Measurements from ENCODE around the gene CATSPERE.

DNA sequence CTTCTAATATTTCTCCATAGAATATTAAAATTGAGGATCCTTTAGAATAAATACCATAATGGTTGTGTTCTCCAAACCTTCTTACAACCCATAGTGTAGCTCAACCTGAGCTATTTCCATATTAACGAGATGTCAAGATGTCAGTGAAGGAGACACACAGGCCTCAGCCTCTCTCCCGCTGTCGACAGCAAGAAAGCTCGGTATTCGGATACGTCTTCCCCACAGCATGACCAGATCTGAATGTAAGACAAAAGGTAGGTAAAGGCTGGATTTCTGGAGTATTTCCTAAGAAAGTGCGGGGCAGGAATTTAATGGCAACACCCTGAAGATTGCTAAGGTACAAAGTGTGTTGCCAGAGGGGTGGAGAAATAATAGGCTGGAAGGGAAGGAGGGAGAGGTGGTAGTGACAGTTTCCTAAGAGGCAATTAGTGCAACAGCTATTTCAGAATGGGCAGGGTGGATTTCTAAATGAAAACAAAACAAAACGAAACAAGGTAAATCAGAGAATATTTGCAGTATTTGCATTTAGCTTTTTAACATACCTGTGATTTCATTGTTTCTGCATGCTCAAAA is 11.1 kb upstream of the CATSPERE start:
- TF ChIP-seq, protein P1, sequence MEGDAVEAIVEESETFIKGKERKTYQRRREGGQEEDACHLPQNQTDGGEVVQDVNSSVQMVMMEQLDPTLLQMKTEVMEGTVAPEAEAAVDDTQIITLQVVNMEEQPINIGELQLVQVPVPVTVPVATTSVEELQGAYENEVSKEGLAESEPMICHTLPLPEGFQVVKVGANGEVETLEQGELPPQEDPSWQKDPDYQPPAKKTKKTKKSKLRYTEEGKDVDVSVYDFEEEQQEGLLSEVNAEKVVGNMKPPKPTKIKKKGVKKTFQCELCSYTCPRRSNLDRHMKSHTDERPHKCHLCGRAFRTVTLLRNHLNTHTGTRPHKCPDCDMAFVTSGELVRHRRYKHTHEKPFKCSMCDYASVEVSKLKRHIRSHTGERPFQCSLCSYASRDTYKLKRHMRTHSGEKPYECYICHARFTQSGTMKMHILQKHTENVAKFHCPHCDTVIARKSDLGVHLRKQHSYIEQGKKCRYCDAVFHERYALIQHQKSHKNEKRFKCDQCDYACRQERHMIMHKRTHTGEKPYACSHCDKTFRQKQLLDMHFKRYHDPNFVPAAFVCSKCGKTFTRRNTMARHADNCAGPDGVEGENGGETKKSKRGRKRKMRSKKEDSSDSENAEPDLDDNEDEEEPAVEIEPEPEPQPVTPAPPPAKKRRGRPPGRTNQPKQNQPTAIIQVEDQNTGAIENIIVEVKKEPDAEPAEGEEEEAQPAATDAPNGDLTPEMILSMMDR (IDR thresholded peaks at IDR 0.05) = no peak
- no peak for TF ChIP-seq POLR2A (IDR thresholded peaks at IDR 0.05)
